ENCODE results near the gene LIN7C.

The LIN7C gene

DNA sequence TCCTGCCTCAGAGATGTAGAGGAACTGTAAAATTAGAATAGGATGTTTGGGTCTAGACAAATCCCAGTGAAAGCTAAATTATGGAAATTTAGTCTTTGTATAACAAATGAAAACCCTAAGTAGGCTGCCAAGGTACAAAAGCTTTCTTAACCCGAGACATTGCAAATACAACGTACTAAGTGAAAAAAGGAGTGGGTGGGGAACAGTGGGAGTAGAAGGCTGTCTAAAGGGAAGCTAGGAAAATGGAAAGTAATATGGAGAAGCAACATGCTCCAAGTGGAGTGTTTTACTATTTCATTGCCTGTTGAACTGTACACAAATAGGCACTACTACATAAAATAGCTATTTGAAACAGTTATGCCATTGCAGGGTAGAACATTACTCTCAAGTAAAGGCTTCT lies 6.8 kb upstream of the LIN7C start:
- Histone ChIP-seq H3K9me3 (ENCODE audit: control insufficient read depth, insufficient read depth, low read length) (no peaks in the 10 kb centered on the region), H3K36me3 (ENCODE audit: control insufficient read depth, low read length) (no peaks in the 10 kb centered on the region), H3K4me2 (ENCODE audit: low read length) (no peak overlapping the region), H3K27ac (ENCODE audit: low read depth, low read length) (no peak overlapping the region), H3K4me1 (ENCODE audit: control insufficient read depth, low read length) (no peaks in the 10 kb centered on the region), H3K27me3 (ENCODE audit: control insufficient read depth, low read length) (no peaks in the 10 kb centered on the region; the same call in 1 of the 2 replicates), H3K9me2 (replicated peaks; ENCODE audit: control insufficient read depth, low read length) (no peaks in the 10 kb centered on the region), H3F3A (ENCODE audit: control insufficient read depth, insufficient read depth) (no peaks in the 10 kb centered on the region), H3K4me3 (ENCODE audit: low read length) (no peak overlapping the region), H4K20me1 (ENCODE audit: control insufficient read depth, insufficient read depth, low read depth, low read length) (no peaks in the 10 kb centered on the region; the same call in 1 of the 2 replicates), H3K79me2 (ENCODE audit: control insufficient read depth, low read length) (no peaks in the 10 kb centered on the region)
- TF ChIP-seq, protein P1, sequence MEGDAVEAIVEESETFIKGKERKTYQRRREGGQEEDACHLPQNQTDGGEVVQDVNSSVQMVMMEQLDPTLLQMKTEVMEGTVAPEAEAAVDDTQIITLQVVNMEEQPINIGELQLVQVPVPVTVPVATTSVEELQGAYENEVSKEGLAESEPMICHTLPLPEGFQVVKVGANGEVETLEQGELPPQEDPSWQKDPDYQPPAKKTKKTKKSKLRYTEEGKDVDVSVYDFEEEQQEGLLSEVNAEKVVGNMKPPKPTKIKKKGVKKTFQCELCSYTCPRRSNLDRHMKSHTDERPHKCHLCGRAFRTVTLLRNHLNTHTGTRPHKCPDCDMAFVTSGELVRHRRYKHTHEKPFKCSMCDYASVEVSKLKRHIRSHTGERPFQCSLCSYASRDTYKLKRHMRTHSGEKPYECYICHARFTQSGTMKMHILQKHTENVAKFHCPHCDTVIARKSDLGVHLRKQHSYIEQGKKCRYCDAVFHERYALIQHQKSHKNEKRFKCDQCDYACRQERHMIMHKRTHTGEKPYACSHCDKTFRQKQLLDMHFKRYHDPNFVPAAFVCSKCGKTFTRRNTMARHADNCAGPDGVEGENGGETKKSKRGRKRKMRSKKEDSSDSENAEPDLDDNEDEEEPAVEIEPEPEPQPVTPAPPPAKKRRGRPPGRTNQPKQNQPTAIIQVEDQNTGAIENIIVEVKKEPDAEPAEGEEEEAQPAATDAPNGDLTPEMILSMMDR (IDR thresholded peaks at IDR 0.05; ENCODE audit: low read depth, low read length, poor library complexity, severe bottlenecking) = no peak
- TF ChIP-seq EZH2phosphoT487 (IDR thresholded peaks at IDR 0.05; ENCODE audit: borderline replicate concordance, low read length) = no peak

DNA sequence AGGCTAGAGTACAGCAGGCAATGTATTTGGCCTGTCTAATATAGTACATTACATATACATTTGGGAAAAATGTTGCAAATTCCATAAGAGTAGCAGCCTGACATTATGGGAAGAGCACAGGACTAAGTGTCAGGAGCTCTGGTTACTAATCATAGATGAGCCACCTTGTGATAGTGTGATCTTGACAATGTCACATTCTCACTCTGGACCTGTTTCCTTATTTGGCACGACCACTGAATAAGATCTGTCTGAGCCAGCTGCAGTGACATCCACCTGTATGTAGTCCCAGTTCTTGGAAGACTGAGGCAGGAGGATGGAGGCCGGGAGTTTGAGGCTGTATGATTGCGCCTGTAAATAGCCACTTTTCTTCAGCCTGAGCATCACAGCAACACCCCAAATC lies 5.7 kb upstream of the LIN7C start:
- H3K9me3 ChIP-seq (ENCODE audit: control insufficient read depth, insufficient read depth, low read length) = no peaks in the 10 kb centered on the region
- peaks cover 10% of the 10 kb centered on the region for H3K79me2 ChIP-seq (ENCODE audit: control insufficient read depth, low read length)
- H3K9me2 ChIP-seq (replicated peaks; ENCODE audit: control insufficient read depth, low read length) = no peaks in the 10 kb centered on the region
- no peak overlapping the region for H3K27ac ChIP-seq (ENCODE audit: low read depth, low read length)
- H3F3A ChIP-seq (ENCODE audit: control insufficient read depth, insufficient read depth) = no peaks in the 10 kb centered on the region
- TF ChIP-seq, protein P1 (IDR thresholded peaks at IDR 0.05; ENCODE audit: low read depth, low read length, poor library complexity, severe bottlenecking) = no peak
- TF ChIP-seq EZH2phosphoT487 (IDR thresholded peaks at IDR 0.05; ENCODE audit: borderline replicate concordance, low read length) = no peak
- no peaks in the 10 kb centered on the region for H3K36me3 ChIP-seq (ENCODE audit: control insufficient read depth, low read length)
- no peaks in the 10 kb centered on the region for H4K20me1 ChIP-seq (ENCODE audit: control insufficient read depth, insufficient read depth, low read depth, low read length)
- peaks cover 8% of the 10 kb centered on the region for H3K4me1 ChIP-seq (ENCODE audit: control insufficient read depth, low read length)
- no peak overlapping the region for H3K4me3 ChIP-seq (ENCODE audit: low read length)
- no peaks in the 10 kb centered on the region for H3K27me3 ChIP-seq (ENCODE audit: control insufficient read depth, low read length)
- H3K4me2 ChIP-seq (ENCODE audit: low read length) = no peak overlapping the region

DNA sequence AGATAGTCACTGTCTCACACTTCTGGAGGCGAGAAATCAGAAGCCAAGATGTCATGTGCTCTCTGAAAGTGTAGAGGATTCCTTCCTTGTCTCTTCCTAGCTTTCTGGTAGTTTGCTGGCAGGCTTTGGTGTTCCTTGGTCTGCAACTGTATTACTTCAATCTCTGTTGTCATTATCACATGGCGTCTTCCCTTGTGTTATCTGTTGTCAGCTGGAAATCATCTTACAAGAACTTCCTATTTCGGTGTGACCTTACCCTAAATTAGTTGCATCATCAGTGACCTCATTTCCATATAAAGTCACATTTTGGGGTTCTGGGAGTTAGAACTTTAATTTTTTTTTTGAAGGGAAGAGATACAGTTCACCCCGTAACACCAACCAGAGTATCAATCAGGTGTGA lies 3.3 kb upstream of the LIN7C start:
- TF ChIP-seq, protein P1 (IDR thresholded peaks at IDR 0.05; ENCODE audit: low read depth, low read length, poor library complexity, severe bottlenecking) = no peak
- TF ChIP-seq EZH2phosphoT487 (IDR thresholded peaks at IDR 0.05; ENCODE audit: borderline replicate concordance, low read length) = no peak
- no peak overlapping the region for H3K4me2 ChIP-seq (ENCODE audit: low read length)
- H3K9me2 ChIP-seq (replicated peaks; ENCODE audit: control insufficient read depth, low read length) = no peaks in the 10 kb centered on the region
- H3K4me3 ChIP-seq (ENCODE audit: low read length) = no peak overlapping the region
- peaks cover under 1% of the 10 kb centered on the region for H3K36me3 ChIP-seq (ENCODE audit: control insufficient read depth, low read length)
- peaks cover 16% of the 10 kb centered on the region for H3K4me1 ChIP-seq (ENCODE audit: control insufficient read depth, low read length)
- H3K27ac ChIP-seq (ENCODE audit: low read depth, low read length) = no peak overlapping the region
- no peaks in the 10 kb centered on the region for H3K27me3 ChIP-seq (ENCODE audit: control insufficient read depth, low read length)
- H4K20me1 ChIP-seq (ENCODE audit: control insufficient read depth, insufficient read depth, low read depth, low read length) = no peaks in the 10 kb centered on the region
- H3K9me3 ChIP-seq (ENCODE audit: control insufficient read depth, insufficient read depth, low read length) = no peaks in the 10 kb centered on the region
- peaks cover 33% of the 10 kb centered on the region for H3K79me2 ChIP-seq (ENCODE audit: control insufficient read depth, low read length)
- no peaks in the 10 kb centered on the region for H3F3A ChIP-seq (ENCODE audit: control insufficient read depth, insufficient read depth)

All from DOHH2 (cell line).